ENCODE data around the gene MAPK8IP3. TPM values are rescaled to one million over a fixed set of nuclear protein-coding genes. Genes with fewer than 3 reads are reported as not detected.

The MAPK8IP3 gene
- total RNA-seq, 1 experiment from 2014 or later, result 77.4 TPM

- H3K36me3 Mint-ChIP-seq (ENCODE audit: insufficient read depth, unreplicated experiment), result peaks cover 41% of the 10 kb centered on the region
- no peaks in the 10 kb centered on the region for H3K9me3 Mint-ChIP-seq (ENCODE audit: unreplicated experiment)
- no peaks in the 10 kb centered on the region for H3K27me3 Mint-ChIP-seq (ENCODE audit: insufficient read depth, unreplicated experiment)
- intact Hi-C loops (cut with micrococcal nuclease), result no loop called here
- H3K4me3 Mint-ChIP-seq (ENCODE audit: unreplicated experiment), result no peak overlapping the region
- no TSS peak for BruUV-seq (replicated peaks)
- CTCF ChIA-PET, result interaction anchor here (0.5 to 0.8 kb wide), 2 partner anchors 16 to 66 kb away, joined by 3 read pairs; no protein-coding TSS in a partner anchor
- H3K27ac Mint-ChIP-seq (ENCODE audit: low read depth, unreplicated experiment), result no peak overlapping the region
- POLR2A ChIA-PET, result no interaction called here
- peaks cover 12% of the 10 kb centered on the region for H3K4me1 Mint-ChIP-seq (ENCODE audit: insufficient read depth, unreplicated experiment)
- no peak for TF ChIP-seq CTCF (IDR thresholded peaks at IDR 0.05; ENCODE audit: unreplicated experiment)
- no peak for DNase-seq (ENCODE audit: unreplicated experiment)
Observed at GRCh38 chr16:1757714-1758461, 51.9 kb downstream of the MAPK8IP3 start.

GRCh38 chr16:1758923-1759322, 52.9 kb downstream of the MAPK8IP3 start:
- Mint-ChIP-seq H3K4me3 (ENCODE audit: unreplicated experiment) (no peak overlapping the region), H3K27ac (ENCODE audit: low read depth, unreplicated experiment) (no peak overlapping the region), H3K36me3 (ENCODE audit: insufficient read depth, unreplicated experiment) (peaks cover 38% of the 10 kb centered on the region), H3K27me3 (ENCODE audit: insufficient read depth, unreplicated experiment) (no peaks in the 10 kb centered on the region), H3K4me1 (ENCODE audit: insufficient read depth, unreplicated experiment) (peaks cover 12% of the 10 kb centered on the region), H3K9me3 (ENCODE audit: unreplicated experiment) (no peaks in the 10 kb centered on the region)
- no TSS peak for BruUV-seq (replicated peaks)
- POLR2A ChIA-PET, result no interaction called here
- CTCF ChIA-PET, result no interaction called here
- no peak for TF ChIP-seq CTCF (IDR thresholded peaks at IDR 0.05; ENCODE audit: unreplicated experiment)
- intact Hi-C loops (cut with micrococcal nuclease), result no loop called here
- DNase-seq (ENCODE audit: unreplicated experiment), result no peak

- no peak for DNase-seq (ENCODE audit: unreplicated experiment)
- no peaks in the 10 kb centered on the region for H3K27me3 Mint-ChIP-seq (ENCODE audit: insufficient read depth, unreplicated experiment)
- no TSS peak for BruUV-seq (replicated peaks)
- intact Hi-C loops (cut with micrococcal nuclease), result no loop called here
- no peak overlapping the region for H3K4me3 Mint-ChIP-seq (ENCODE audit: unreplicated experiment)
- TF ChIP-seq CTCF (IDR thresholded peaks at IDR 0.05; ENCODE audit: unreplicated experiment), result no peak
- no peaks in the 10 kb centered on the region for H3K9me3 Mint-ChIP-seq (ENCODE audit: unreplicated experiment)
- H3K36me3 Mint-ChIP-seq (ENCODE audit: insufficient read depth, unreplicated experiment), result peaks cover 42% of the 10 kb centered on the region
- no peak overlapping the region for H3K27ac Mint-ChIP-seq (ENCODE audit: low read depth, unreplicated experiment)
- POLR2A ChIA-PET, result no interaction called here
- H3K4me1 Mint-ChIP-seq (ENCODE audit: insufficient read depth, unreplicated experiment), result peaks cover 11% of the 10 kb centered on the region
- CTCF ChIA-PET, result no interaction called here
Observed at GRCh38 chr16:1759511-1759910, 53.5 kb downstream of the MAPK8IP3 start.

- no peak overlapping the region for H3K4me3 Mint-ChIP-seq (ENCODE audit: unreplicated experiment)
- BruUV-seq (replicated peaks), result no TSS peak
- ChIA-PET CTCF (no interaction called here), POLR2A (no interaction called here)
- DNase-seq (ENCODE audit: unreplicated experiment), result no peak
- H3K9me3 Mint-ChIP-seq (ENCODE audit: unreplicated experiment), result no peaks in the 10 kb centered on the region
- no peak overlapping the region for H3K27ac Mint-ChIP-seq (ENCODE audit: low read depth, unreplicated experiment)
- H3K36me3 Mint-ChIP-seq (ENCODE audit: insufficient read depth, unreplicated experiment), result peaks cover 35% of the 10 kb centered on the region
- no peaks in the 10 kb centered on the region for H3K27me3 Mint-ChIP-seq (ENCODE audit: insufficient read depth, unreplicated experiment)
- intact Hi-C loops (cut with micrococcal nuclease), result no loop called here
- no peak for TF ChIP-seq CTCF (IDR thresholded peaks at IDR 0.05; ENCODE audit: unreplicated experiment)
- no peaks in the 10 kb centered on the region for H3K4me1 Mint-ChIP-seq (ENCODE audit: insufficient read depth, unreplicated experiment)
Observed at GRCh38 chr16:1760911-1761310, 54.9 kb downstream of the MAPK8IP3 start.

Measured in MCF 10A (cell line).